ENCODE results near the gene C4orf46. TPM values are rescaled to one million over a fixed set of nuclear protein-coding genes. Genes with fewer than 3 reads are reported as not detected.

Gene C4orf46
- total and polyA plus RNA-seq, 2 donors (not counting 3 experiments of a cell fraction or from before 2014, with no cell fraction given), result 9.4 to 19.6 TPM

DNA sequence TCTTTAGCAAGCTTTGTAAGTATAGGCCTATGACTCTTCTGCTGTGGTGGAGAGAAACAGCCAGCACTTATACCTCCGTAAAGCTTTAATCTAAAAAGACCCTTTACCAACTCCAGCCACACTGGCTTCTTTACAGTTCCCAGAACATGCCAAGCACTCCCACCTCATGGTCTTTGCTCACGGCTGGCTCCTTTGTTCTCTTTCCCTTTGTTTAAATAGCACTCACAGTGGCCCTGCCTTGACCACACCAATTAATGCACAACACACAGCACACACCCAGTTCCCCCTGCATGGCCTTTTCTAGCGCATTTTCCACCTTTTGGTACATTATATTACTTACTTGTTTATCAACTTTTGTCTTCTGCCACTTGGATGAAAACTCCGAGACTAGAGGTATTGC, 32.6 kb upstream of the C4orf46 start:
- no peak for FAIRE-seq
- intact Hi-C loops (cut with micrococcal nuclease), result no loop called here
- no TSS peak for BruUV-seq (replicated peaks)
- DNase-seq (ENCODE audit: low read depth, low spot score), result no peak
- TF ChIP-seq, protein P1, sequence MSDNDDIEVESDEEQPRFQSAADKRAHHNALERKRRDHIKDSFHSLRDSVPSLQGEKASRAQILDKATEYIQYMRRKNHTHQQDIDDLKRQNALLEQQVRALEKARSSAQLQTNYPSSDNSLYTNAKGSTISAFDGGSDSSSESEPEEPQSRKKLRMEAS (IDR thresholded peaks at IDR 0.05; ENCODE audit: insufficient read depth, insufficient read length), result no peak
- TF ChIP-seq, protein P2, sequence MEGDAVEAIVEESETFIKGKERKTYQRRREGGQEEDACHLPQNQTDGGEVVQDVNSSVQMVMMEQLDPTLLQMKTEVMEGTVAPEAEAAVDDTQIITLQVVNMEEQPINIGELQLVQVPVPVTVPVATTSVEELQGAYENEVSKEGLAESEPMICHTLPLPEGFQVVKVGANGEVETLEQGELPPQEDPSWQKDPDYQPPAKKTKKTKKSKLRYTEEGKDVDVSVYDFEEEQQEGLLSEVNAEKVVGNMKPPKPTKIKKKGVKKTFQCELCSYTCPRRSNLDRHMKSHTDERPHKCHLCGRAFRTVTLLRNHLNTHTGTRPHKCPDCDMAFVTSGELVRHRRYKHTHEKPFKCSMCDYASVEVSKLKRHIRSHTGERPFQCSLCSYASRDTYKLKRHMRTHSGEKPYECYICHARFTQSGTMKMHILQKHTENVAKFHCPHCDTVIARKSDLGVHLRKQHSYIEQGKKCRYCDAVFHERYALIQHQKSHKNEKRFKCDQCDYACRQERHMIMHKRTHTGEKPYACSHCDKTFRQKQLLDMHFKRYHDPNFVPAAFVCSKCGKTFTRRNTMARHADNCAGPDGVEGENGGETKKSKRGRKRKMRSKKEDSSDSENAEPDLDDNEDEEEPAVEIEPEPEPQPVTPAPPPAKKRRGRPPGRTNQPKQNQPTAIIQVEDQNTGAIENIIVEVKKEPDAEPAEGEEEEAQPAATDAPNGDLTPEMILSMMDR (IDR thresholded peaks at IDR 0.05; ENCODE audit: extremely low read depth in 1 of 2, insufficient read depth in 1 of 2, low read depth in 1 of 2, low read length in 2 of 2), result no peak
- TF ChIP-seq GATA2 (IDR thresholded peaks at IDR 0.05; ENCODE audit: insufficient read depth, insufficient read length, low read depth, low read length) (no peak), FOS (IDR thresholded peaks at IDR 0.05; ENCODE audit: borderline replicate concordance, insufficient read depth, low read length) (no peak), MYC (IDR thresholded peaks at IDR 0.05; ENCODE audit: low read depth, low read length) (no peak), EZH2 (IDR thresholded peaks at IDR 0.05; ENCODE audit: borderline replicate concordance, low read depth, low read length, severe bottlenecking) (no peak), POLR2A (IDR thresholded peaks at IDR 0.05; ENCODE audit: low read depth, low read length) (no peak), JUN (IDR thresholded peaks at IDR 0.05; ENCODE audit: borderline replicate concordance, insufficient read depth, insufficient read length, low read depth) (no peak), POLR2AphosphoS5 (IDR thresholded peaks at IDR 0.05; ENCODE audit: insufficient read depth, low read depth, low read length) (no peak)
- H3K4me1 ChIP-seq (ENCODE audit: control insufficient read depth, extremely low read depth, insufficient read depth, low read length), result no peaks in the 10 kb centered on the region
- dilution Hi-C loops (cut with MboI; ENCODE audit: extremely low pct_ligation_motif_present, low sequenced_read_pairs), result no loop called here
- no peaks in the 10 kb centered on the region for H3K27me3 ChIP-seq (ENCODE audit: control insufficient read depth in 2 of 2, insufficient read depth in 2 of 2, low read length in 2 of 2)
- no peaks in the 10 kb centered on the region for H4K20me1 ChIP-seq (replicated peaks; ENCODE audit: control insufficient read depth, extremely low read depth, insufficient read depth, low read length)
- no peak overlapping the region for H3K9ac ChIP-seq (replicated peaks; ENCODE audit: extremely low read depth, insufficient read depth, low read length)
- H3K4me3 ChIP-seq (replicated peaks in 1 of 3; ENCODE audit: insufficient read depth in 1 of 3, low read depth in 1 of 3, low read length in 3 of 3), result no peak overlapping the region
- H3K9me1 ChIP-seq (replicated peaks; ENCODE audit: control insufficient read depth, extremely low read depth, insufficient read depth, low read length), result no peaks in the 10 kb centered on the region
- no peak overlapping the region for H2AFZ ChIP-seq (ENCODE audit: low read depth, low read length)
- H3K27ac ChIP-seq (ENCODE audit: insufficient read depth, low read depth, low read length), result no peak overlapping the region
- POLR2A ChIA-PET, result no interaction called here
- peaks cover 2 to 7% of the 10 kb centered on the region in 2 experiments for H3K36me3 ChIP-seq (ENCODE audit: control insufficient read depth in 2 of 2, extremely low read depth in 1 of 2, insufficient read depth in 2 of 2, low read length in 2 of 2)
- no peaks in the 10 kb centered on the region for H3K79me2 ChIP-seq (ENCODE audit: control insufficient read depth, insufficient read depth, low read length)
- no peaks in the 10 kb centered on the region for H3K9me3 ChIP-seq (replicated peaks; ENCODE audit: control insufficient read depth, insufficient read depth, low read length)
- CTCF ChIA-PET, result interaction anchor here (0.7 kb wide), 1 partner anchor 9 kb away, joined by 3 read pairs; no protein-coding TSS in a partner anchor
- no peak overlapping the region for H3K4me2 ChIP-seq (ENCODE audit: insufficient read depth, low read length)
